Fibroblast of mammary gland (primary cell): ENCODE measurements around the gene LRRC10.

ENCODE experiments used
- DNase-seq: peaks from one replicate; pipeline ENCODE4 v3.0.0-alpha.2; 2010; ENCODE audit warnings: low read depth
- H3K4me3 ChIP-seq: 2 replicates; pipeline ENCODE4 v1.5.1; 2011; ENCODE audit warnings: low read depth, mild to moderate bottlenecking, low read length, moderate library complexity; ENCODE audit not compliant: control insufficient read depth
- TF ChIP-seq, protein P1 (sequence below): conservative IDR thresholded peaks from 2 replicates; pipeline ENCODE4 v1.5.1; 2011; ENCODE audit warnings: low read depth, low read length, inconsistent platforms; ENCODE audit not compliant: control insufficient read depth, insufficient read depth

The LRRC10 gene

GRCh38 chr12:69621551-69621950, 10.8 kb upstream of the LRRC10 start:
- H3K4me3 ChIP-seq, result no peak overlapping the region
- DNase-seq, result no peak
- TF ChIP-seq, protein P1, sequence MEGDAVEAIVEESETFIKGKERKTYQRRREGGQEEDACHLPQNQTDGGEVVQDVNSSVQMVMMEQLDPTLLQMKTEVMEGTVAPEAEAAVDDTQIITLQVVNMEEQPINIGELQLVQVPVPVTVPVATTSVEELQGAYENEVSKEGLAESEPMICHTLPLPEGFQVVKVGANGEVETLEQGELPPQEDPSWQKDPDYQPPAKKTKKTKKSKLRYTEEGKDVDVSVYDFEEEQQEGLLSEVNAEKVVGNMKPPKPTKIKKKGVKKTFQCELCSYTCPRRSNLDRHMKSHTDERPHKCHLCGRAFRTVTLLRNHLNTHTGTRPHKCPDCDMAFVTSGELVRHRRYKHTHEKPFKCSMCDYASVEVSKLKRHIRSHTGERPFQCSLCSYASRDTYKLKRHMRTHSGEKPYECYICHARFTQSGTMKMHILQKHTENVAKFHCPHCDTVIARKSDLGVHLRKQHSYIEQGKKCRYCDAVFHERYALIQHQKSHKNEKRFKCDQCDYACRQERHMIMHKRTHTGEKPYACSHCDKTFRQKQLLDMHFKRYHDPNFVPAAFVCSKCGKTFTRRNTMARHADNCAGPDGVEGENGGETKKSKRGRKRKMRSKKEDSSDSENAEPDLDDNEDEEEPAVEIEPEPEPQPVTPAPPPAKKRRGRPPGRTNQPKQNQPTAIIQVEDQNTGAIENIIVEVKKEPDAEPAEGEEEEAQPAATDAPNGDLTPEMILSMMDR, result no peak

DNA sequence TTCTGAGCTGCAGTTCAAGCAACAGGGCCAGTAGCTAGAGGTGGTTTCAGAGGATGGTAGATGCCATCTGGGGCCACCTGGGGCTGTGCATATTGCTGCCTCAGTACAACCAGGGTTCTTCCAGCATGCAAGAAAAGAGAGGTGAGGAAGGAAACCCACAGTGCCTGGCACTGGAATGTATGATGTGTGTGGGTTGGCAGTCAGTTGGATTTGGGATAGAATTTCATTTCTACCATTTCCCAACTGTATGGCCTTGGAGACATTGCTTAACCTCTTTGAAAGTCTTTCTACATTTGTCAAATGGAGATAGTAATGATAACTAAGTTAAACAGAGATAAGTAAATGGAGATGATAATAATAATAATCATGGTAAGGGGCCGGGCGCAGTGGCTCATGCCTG, 10.2 kb upstream of the LRRC10 start:
- no peak for DNase-seq
- TF ChIP-seq, protein P1, result no peak
- H3K4me3 ChIP-seq, result no peak overlapping the region

DNA sequence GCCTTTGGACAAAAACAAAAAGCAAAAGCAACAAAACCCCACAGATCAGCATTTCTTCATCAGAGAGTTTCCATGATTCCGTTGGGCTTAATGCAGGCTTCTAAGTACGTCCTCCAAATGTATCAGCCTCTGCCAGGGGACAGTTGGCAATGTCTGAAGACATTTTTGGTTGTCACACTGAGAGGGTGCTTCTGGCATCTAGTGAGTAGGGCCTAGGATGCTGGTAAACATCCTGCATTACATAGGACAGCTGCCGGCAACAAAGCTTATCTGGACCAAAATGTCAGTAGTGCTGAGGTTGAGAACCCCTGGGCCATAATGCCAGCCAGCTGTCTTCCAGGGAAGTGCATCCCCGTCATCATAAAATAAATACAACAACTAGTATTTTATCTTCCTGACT, 9.4 kb upstream of the LRRC10 start:
- no peak for DNase-seq
- no peak overlapping the region for H3K4me3 ChIP-seq
- TF ChIP-seq, protein P1, result no peak

DNA sequence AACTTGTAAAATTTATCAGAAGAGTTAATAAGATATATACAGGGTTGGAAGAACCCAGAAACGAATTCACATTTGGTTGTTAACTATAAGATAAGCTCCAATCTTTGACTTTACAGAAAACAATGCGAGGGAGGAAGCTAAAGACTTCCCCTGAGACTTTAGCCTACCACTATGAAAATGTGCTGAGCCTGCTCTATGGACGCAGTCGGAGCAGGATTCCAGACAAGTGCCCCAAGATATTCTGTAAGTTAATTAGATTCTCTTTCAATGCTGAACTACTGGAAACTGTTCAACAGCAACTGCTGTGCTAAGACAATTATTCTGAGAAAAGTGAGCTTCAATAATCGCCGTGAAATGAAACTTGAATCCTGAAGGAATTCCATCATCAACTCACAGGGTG, 8.3 kb upstream of the LRRC10 start:
- DNase-seq, result no peak
- no peak overlapping the region for H3K4me3 ChIP-seq
- TF ChIP-seq, protein P1, result no peak

GRCh38 chr12:69616025-69616424, 5.3 kb upstream of the LRRC10 start:
- H3K4me3 ChIP-seq, result no peak overlapping the region
- TF ChIP-seq, protein P1, result no peak
- no peak for DNase-seq

- TF ChIP-seq, protein P1, result no peak
- DNase-seq, result no peak
Observed at GRCh38 chr12:69613351-69613750, 2.6 kb upstream of the LRRC10 start.

GRCh38 chr12:69610126-69610525, 581 bp downstream of the LRRC10 start:
- H3K4me3 ChIP-seq, result no peak overlapping the region
- DNase-seq, result no peak
- TF ChIP-seq, protein P1, result no peak

More at GRCh38 chr12:69613351-69613750, 2.6 kb upstream of the LRRC10 start:
- H3K4me3 ChIP-seq, result no peak overlapping the region
